Nephron progenitor cell (in vitro differentiated cells): ENCODE measurements around the gene SLC34A3.

Experiments used
- DNase-seq: peaks from one replicate; pipeline ENCODE4 v3.0.0; 2021
- H3K27ac Mint-ChIP-seq: 2 replicates; pipeline ENCODE4 v1.8.0; 2021; ENCODE audit warnings: mild to moderate bottlenecking, moderate library complexity, mixed read lengths
- H3K27me3 Mint-ChIP-seq: 2 replicates; pipeline ENCODE4 v1.8.0; 2021; ENCODE audit warnings: mild to moderate bottlenecking, low read depth, mixed read lengths; ENCODE audit not compliant: poor library complexity
- H3K36me3 Mint-ChIP-seq: 2 replicates; pipeline ENCODE4 v1.8.0; 2021; ENCODE audit warnings: low read depth, mixed read lengths
- H3K4me1 Mint-ChIP-seq: 2 replicates; pipeline ENCODE4 v1.8.0; 2021; ENCODE audit warnings: mixed read lengths
- H3K4me3 Mint-ChIP-seq: 2 replicates; pipeline ENCODE4 v1.8.0; 2021; ENCODE audit warnings: mild to moderate bottlenecking, moderate library complexity, mixed read lengths
- H3K9me3 Mint-ChIP-seq: 2 replicates; pipeline ENCODE4 v1.8.0; 2021; ENCODE audit warnings: mild to moderate bottlenecking, moderate library complexity, mixed read lengths
- TF ChIP-seq, protein P1 (sequence below): fragments of 200-600 bp; sonication (generic); IDR thresholded peaks from 2 replicates; pipeline ENCODE4 v1.5.0; 2021; ENCODE audit warnings: antibody characterized with exemption

Gene SLC34A3

DNA sequence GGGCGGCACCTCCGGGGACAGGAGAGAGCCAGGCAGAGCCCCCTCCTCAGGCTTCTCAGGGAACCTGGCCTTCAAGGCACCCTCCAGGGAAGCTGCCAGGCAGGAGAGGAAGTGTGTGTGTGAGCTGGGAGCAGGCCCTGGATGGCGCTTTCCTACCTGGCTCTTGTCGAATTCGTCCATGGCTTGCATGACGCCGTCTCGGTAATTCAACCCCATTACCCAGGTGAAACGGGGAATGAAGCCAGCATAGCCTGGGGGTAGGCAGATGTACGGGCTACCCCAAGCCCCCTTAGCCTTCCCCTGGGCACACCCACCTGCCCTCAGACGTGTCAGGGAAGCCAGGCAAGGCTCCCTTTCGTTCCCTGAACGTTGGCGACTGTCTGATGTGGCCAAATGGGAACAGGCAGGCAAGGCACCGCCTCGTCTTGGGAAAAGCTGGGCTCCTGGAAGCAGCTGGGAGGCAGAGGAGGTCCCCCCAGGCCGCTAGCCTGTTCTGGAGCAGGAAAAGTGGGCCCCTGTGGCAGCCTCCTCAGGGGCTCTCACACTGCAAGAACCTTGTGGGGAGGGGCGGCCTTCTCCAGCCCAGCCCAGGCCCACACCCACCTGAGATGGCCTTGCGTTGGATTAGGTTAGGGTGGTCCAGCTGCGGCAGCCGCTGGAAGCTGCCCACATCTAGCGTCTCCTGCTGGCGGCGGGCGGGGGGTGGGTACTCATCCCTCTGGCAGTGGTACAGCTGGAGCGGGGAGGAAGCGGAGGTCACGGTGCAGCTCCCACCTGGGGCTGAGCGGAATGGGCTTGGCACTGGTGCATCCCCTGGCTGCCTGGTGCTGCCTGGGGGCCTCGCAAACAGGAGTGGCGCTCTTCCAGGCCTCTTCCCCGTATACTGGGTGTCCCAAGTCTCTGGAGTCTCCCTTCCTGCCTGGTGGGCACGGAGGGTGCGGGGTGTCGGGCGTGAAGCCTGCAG, 14.1 kb downstream of the SLC34A3 start:
- H3K4me3 Mint-ChIP-seq: no peak overlapping the region
- no peak for DNase-seq
- TF ChIP-seq, protein P1, sequence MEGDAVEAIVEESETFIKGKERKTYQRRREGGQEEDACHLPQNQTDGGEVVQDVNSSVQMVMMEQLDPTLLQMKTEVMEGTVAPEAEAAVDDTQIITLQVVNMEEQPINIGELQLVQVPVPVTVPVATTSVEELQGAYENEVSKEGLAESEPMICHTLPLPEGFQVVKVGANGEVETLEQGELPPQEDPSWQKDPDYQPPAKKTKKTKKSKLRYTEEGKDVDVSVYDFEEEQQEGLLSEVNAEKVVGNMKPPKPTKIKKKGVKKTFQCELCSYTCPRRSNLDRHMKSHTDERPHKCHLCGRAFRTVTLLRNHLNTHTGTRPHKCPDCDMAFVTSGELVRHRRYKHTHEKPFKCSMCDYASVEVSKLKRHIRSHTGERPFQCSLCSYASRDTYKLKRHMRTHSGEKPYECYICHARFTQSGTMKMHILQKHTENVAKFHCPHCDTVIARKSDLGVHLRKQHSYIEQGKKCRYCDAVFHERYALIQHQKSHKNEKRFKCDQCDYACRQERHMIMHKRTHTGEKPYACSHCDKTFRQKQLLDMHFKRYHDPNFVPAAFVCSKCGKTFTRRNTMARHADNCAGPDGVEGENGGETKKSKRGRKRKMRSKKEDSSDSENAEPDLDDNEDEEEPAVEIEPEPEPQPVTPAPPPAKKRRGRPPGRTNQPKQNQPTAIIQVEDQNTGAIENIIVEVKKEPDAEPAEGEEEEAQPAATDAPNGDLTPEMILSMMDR: no peak

DNA sequence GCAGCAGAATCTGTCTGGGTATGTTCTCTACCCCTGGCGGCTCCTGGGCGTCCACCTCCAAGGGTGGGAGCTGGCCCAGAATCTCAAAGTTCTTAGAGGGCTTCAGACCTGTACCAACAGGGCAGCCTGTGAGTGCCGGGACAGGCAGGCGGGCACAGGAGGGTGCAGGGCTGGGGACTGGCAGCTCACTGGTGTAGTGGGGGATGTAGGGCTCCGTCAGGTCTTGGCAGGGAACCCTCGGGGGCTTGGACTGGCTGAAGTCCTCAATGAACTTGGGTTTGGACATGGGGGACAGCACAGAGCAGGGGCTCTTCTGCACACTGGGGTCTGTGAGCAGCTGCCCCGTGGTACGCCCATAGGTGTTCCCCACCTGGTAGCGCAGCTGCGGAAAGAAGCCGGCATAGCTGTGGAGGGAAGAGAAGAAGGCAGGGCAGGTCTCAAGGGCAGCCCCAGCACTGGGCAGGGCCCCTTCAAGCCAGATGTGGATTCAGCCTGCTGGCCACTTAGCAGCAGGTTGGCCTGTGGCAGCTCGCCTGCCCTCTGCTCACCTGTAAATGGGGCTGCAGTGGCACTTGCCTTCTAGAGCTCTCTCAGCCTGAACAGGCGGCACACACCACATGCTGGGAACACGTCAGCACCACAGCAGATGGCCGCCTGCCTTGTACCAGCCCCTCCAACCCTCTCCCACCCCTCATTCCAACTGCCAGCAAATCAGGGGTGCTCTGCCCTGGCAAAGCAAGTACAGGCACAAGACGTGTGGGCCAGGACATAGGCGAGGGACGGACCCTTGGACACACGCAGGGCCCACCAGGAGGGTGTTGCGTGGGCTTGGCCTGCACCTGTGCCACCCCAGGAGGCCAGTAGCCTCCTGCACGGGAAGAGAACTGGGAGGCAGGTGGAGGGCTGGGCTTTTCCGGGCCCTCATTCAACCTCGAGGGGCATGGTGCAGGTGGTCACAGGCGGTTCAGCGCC, 15.0 kb downstream of the SLC34A3 start:
- Mint-ChIP-seq H3K9me3 (no peaks in the 10 kb centered on the region), H3K36me3 (peaks cover 15% of the 10 kb centered on the region), H3K27ac (no peak overlapping the region), H3K4me3 (no peak overlapping the region), H3K4me1 (peaks cover 54% of the 10 kb centered on the region), H3K27me3 (peaks cover 10% of the 10 kb centered on the region)
- no peak for DNase-seq
- TF ChIP-seq, protein P1: no peak

More for the DNA sequence above, 14.1 kb downstream of the SLC34A3 start:
- Mint-ChIP-seq H3K4me1 (peaks cover 50% of the 10 kb centered on the region), H3K36me3 (peaks cover 15% of the 10 kb centered on the region), H3K9me3 (no peaks in the 10 kb centered on the region), H3K27me3 (peaks cover 10% of the 10 kb centered on the region), H3K27ac (peak overlapping the region; percentile 22)

DNA sequence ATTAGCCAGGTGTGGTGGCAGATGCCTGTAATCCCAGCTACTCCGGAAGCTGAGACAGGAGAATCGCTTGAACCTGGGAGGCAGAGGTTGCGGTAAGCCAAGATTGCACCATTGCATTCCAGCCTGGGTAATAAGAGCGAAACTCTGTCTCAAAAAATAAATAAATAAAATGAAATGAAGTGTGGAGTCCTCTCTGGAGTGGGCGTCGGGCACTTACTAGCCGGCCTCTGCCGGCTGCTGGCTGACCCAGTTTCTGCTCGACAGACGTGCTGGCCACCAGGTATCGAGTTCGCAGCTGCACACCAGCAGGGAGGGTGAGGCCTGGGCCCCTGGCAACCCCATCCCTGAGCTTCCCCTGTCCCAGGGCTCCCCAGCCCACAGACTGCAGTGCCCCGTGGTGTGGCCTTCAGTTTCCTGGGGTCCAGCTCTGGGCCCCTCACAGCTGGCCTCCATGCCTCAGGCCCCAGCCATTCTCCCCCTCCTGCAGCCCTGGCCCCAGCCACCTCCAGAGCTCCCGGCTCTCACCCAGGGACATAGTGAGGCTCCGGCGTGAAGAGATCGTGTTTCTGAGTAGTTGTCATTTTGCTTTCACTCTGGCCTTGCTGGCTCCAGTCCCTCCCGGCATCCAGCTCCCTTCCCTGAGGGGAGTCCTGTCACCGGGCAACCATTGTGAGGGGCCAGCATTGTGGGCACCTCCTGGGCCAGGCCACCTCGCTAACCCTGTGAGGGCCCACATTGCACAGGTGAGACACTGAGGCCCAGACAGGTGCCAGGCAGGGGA, 16.6 kb downstream of the SLC34A3 start:
- Mint-ChIP-seq H3K4me1 (peaks cover 60% of the 10 kb centered on the region), H3K9me3 (no peaks in the 10 kb centered on the region), H3K4me3 (no peak overlapping the region), H3K36me3 (peaks cover 12% of the 10 kb centered on the region), H3K27ac (no peak overlapping the region), H3K27me3 (peaks cover 10% of the 10 kb centered on the region)
- TF ChIP-seq, protein P1: no peak
- no peak for DNase-seq

DNA sequence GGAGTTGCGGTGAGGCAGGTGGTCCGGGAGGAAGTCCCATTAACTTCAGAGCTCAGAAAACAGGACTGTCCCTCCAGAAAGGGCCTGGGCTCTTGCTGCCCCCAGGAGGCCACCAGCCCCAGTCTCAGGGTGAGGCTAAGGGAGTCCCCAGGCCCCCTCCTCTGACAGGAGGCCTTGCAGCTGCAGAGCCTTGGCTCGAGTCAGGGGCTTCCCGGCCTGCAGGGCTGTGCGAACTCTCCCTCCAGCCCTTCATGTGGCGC, 17.1 kb downstream of the SLC34A3 start:
- H3K4me3 Mint-ChIP-seq: no peak overlapping the region
- TF ChIP-seq, protein P1: no peak
- H3K9me3 Mint-ChIP-seq: no peaks in the 10 kb centered on the region
- no peak for DNase-seq
- peaks cover 7% of the 10 kb centered on the region for H3K36me3 Mint-ChIP-seq
- peaks cover 55% of the 10 kb centered on the region for H3K4me1 Mint-ChIP-seq
- H3K27ac Mint-ChIP-seq: no peak overlapping the region
- peaks cover 10% of the 10 kb centered on the region for H3K27me3 Mint-ChIP-seq

DNA sequence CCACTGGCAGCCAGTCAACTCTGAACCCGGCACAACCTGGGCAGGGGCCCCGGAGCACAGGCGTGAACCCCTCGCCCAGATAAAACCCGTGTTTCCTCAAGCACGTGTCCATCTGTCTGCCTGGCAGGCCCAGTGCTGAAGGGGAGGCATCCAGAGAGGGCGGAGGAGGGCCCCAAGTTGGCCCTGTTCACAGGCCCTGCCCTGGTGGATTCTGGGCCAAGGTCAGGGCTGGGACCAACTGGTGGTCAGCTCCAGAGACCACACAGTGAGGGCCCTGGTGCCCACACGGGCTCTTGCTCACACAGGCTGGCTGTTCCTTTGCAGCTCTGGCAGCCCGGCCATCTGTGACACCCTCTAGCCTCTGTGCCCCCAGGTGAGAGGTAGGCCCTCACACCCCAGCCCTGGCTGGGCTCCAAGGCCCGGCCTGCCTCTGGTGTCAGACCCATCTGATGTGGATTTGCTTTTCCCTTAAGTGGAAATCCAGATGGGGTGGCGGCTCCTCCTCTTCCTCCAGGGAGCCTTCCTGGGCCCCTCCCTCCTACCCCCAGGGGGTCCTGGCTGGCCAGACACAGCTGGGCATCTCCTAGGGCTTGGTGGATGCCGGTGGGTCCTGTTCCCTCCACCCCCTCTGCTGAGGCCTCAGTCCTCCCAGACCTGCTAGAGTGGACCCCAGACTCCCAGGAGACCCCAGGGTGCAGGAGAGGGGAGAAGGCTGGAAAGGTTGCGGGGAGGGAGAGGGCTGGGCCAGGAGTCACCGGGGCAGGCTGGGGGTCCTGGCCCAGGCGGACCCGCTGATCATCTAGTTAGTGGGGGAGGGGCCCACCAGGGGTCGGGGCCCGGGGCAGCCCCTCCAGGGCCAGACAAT, 19.9 kb downstream of the SLC34A3 start:
- TF ChIP-seq, protein P1: no peak
- no peak overlapping the region for H3K4me3 Mint-ChIP-seq

More for the DNA sequence above, 19.9 kb downstream of the SLC34A3 start:
- Mint-ChIP-seq H3K27ac (no peak overlapping the region), H3K36me3 (no peaks in the 10 kb centered on the region), H3K27me3 (peaks cover 10% of the 10 kb centered on the region), H3K4me1 (peaks cover 49% of the 10 kb centered on the region), H3K9me3 (no peaks in the 10 kb centered on the region)
- DNase-seq: no peak
